Gastrocnemius medialis (tissue), 4 donors: Measurements from ENCODE around the gene OBP2A. TPM values are rescaled to one million over a fixed set of nuclear protein-coding genes. Genes with fewer than 3 reads are reported as not detected.
"Not testable (repeated sequence)": the region's sequence is repeated elsewhere in the genome, so short reads cannot be mapped to it uniquely, and the experiment has no call there.

Experiments
- ATAC-seq, 2 donors: fragments of 150-250 bp; one replicate each; pipeline ENCODE4 v1.9.1; 2016
- DNase-seq, 2 donors: peaks; one replicate each; pipeline ENCODE4 v3.0.0-alpha.2; 2019
- H3K27ac ChIP-seq, 4 donors: fragments of 200-600 bp; sonication (generic); 1 replicate in 1 of 4; 2 replicates in 3 of 4; pipeline ENCODE4 v1.5.1; 2016 to 2018; ENCODE audit warnings: mild to moderate bottlenecking in 2 of 4, moderate library complexity in 1 of 4
- H3K27me3 ChIP-seq, 3 donors: fragments of 200-600 bp; sonication (generic) in 2 of 3; 1 replicate in 1 of 3; 2 replicates in 2 of 3; pipeline versions ENCODE4 v1.5.1 to v1.6.0; 2016 to 2019; ENCODE audit warnings: mild to moderate bottlenecking in 1 of 3, moderate library complexity in 1 of 3
- H3K36me3 ChIP-seq, 2 donors: fragments of 200-600 bp; sonication (generic) in 1 of 2; one replicate each; pipeline ENCODE4 v1.5.1; 2017 to 2018
- H3K4me1 ChIP-seq, 2 donors: fragments of 200-600 bp; sonication (generic) in 1 of 2; one replicate each; pipeline ENCODE4 v1.5.1; 2016 to 2017; ENCODE audit warnings: mild to moderate bottlenecking in 2 of 2
- H3K4me3 ChIP-seq, 4 donors: fragments of 200-600 bp; sonication (generic) in 3 of 4; 1 replicate in 1 of 4; 2 replicates in 3 of 4; pipeline ENCODE4 v1.5.1; 2016 to 2019; ENCODE audit warnings: mild to moderate bottlenecking in 2 of 4
- H3K9me3 ChIP-seq, 3 donors: fragments of 200-600 bp; sonication (generic) in 2 of 3; 1 replicate in 1 of 3; 2 replicates in 2 of 3; pipeline ENCODE4 v1.5.1; 2016 to 2019
- POLR2A ChIP-seq, 2 donors: fragments of 450-650 bp; IDR thresholded peaks; one replicate each; pipeline ENCODE4 v1.6.1; 2017; ENCODE audit warnings: antibody characterized with exemption in 2 of 2, mild to moderate bottlenecking in 2 of 2, moderate library complexity in 2 of 2
- in situ Hi-C, 4 donors: fragments of 200-750 bp; cut with MboI; loops; one replicate each; pipeline versions ENCODE4 v1.15.0 to v1.8.0; 2017; ENCODE audit warnings: low sequenced_read_pairs in 4 of 4
- intact Hi-C: fragments of 100-400 bp; cut with DNase I; formaldehyde crosslinking; loops from one replicate; pipeline ENCODE4 v1.15.1; 2023; ENCODE audit warnings: low total_unique reads
- total RNA-seq, 4 donors: library from RNA; depleted of rRNA; stranded (reverse); fragments of >200 nt; gene quantifications; one replicate each; pipeline versions ENCODE4 v1.1.0 to v1.2.3, GENCODE V29; 2016
- TF ChIP-seq, protein P1 (sequence below), 5 experiments: fragments of 450-650 bp in 3 of 5; fragments of 200-600 bp in 2 of 5; sonication (generic) in 2 of 5; IDR thresholded peaks in 4 of 5; conservative IDR thresholded peaks in 1 of 5; 1 replicate in 4 of 5; 2 replicates in 1 of 5; pipeline ENCODE4 v1.5.1; 2016 to 2019; ENCODE audit warnings: antibody characterized with exemption in 5 of 5, mild to moderate bottlenecking in 3 of 5, moderate library complexity in 3 of 5

Gene OBP2A
- total RNA-seq, 4 donors from 2014 or later: not detected

DNA sequence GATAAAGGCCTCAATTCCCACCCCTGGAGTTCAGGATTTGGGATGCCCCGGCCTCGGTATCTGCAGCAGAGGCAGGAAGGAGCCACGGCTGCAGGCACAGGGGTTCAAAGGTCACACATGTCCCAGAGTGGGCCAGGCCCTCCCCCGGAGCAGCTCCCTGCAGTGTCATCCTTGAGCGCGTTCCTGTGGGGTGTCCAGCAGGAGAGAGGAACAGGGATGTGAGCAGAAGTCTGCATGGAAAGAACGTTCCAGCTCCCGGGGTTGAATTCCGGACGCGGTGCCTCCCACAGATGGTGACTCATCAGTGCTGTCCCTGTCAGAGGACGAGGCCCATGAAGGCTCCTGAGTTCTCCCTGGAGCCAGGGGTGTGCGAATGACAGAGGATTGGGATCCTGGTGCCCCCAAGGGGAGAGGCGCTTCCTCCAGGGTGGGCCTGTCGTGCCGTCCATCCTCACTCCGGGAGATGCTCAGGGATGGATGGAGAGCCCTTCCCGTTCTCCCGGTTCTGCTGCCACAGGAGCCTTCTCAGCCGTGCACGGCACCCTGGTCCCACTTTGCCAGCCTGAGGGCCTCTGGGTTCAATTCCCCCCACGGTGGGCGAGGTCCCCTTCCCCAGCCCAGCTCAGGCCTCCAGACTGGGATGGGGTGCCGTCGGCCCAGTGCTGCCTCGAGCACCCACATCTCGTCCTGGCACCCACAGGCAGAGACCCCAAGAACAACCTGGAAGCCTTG lies 21.6 kb upstream of the OBP2A start:
- Histone ChIP-seq H3K27ac (no peak overlapping the region), H3K27me3 (peaks cover 0 to 7% (median 0%) of the 10 kb centered on the region in 3 donors), H3K4me1 (no peaks in the 10 kb centered on the region), H3K9me3 (no peaks in the 10 kb centered on the region), H3K36me3 (no peaks in the 10 kb centered on the region), H3K4me3 (no peak overlapping the region)
- TF ChIP-seq, protein P1, sequence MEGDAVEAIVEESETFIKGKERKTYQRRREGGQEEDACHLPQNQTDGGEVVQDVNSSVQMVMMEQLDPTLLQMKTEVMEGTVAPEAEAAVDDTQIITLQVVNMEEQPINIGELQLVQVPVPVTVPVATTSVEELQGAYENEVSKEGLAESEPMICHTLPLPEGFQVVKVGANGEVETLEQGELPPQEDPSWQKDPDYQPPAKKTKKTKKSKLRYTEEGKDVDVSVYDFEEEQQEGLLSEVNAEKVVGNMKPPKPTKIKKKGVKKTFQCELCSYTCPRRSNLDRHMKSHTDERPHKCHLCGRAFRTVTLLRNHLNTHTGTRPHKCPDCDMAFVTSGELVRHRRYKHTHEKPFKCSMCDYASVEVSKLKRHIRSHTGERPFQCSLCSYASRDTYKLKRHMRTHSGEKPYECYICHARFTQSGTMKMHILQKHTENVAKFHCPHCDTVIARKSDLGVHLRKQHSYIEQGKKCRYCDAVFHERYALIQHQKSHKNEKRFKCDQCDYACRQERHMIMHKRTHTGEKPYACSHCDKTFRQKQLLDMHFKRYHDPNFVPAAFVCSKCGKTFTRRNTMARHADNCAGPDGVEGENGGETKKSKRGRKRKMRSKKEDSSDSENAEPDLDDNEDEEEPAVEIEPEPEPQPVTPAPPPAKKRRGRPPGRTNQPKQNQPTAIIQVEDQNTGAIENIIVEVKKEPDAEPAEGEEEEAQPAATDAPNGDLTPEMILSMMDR (IDR thresholded peaks at IDR 0.05 in 4 of 5, conservative IDR thresholded peaks at IDR 0.05 in 1 of 5): no peak
- no peak for TF ChIP-seq POLR2A (IDR thresholded peaks at IDR 0.05)
- DNase-seq (no peak), ATAC-seq (no peak)
- intact Hi-C loops (no loop called here), in situ Hi-C loops (no loop called here)

DNA sequence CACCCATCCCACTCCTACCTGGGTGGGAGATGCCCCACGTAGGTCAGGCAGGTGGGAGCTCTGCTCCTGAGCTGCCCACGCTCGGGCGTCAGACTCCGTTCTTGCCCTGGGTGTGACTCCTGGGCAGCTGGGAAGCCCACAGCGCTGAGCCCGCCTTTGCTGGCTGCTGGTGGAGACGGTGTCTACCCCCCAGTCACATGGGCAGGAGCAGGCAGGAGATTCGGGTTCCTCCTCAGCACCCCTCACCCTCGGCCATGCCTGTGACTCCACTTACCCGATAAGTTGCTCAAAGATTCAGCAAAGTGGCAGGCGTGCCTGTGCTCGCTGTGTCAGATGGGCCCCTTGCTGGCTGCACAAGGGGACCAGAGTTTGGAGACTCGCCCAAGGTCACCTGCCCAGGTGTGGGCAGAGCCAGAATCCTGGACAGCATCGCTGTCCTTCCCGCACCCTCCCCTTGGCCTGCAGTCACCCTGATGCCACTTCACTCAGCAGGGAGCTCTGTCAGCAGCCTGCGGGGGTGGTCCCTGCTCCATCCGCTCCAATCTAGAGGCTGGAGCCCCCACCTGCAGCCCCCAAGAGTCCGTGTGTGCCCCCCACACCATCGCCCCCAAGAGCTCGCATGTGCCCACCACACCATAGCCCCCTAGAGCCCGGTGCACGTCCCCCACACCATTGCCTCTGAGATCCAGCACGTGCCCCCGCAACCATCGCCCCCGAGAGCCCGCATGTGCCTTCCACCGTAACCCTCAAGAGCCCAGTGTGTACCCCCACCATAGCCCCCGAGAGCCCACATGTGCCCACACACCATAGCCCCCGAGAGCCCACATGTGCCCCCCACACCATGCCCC lies 20.5 kb upstream of the OBP2A start:
- Histone ChIP-seq H3K4me1 (no peaks in the 10 kb centered on the region), H3K27me3 (peaks cover 0 to 7% (median 6%) of the 10 kb centered on the region in 3 donors), H3K27ac (no peak overlapping the region), H3K9me3 (no peaks in the 10 kb centered on the region), H3K36me3 (no peaks in the 10 kb centered on the region), H3K4me3 (no peak overlapping the region)
- DNase-seq (no peak), ATAC-seq (no peak)
- intact Hi-C loops (no loop called here), in situ Hi-C loops (no loop called here)
- no peak for TF ChIP-seq POLR2A (IDR thresholded peaks at IDR 0.05)
- TF ChIP-seq, protein P1 (IDR thresholded peaks at IDR 0.05 in 4 of 5, conservative IDR thresholded peaks at IDR 0.05 in 1 of 5): no peak

DNA sequence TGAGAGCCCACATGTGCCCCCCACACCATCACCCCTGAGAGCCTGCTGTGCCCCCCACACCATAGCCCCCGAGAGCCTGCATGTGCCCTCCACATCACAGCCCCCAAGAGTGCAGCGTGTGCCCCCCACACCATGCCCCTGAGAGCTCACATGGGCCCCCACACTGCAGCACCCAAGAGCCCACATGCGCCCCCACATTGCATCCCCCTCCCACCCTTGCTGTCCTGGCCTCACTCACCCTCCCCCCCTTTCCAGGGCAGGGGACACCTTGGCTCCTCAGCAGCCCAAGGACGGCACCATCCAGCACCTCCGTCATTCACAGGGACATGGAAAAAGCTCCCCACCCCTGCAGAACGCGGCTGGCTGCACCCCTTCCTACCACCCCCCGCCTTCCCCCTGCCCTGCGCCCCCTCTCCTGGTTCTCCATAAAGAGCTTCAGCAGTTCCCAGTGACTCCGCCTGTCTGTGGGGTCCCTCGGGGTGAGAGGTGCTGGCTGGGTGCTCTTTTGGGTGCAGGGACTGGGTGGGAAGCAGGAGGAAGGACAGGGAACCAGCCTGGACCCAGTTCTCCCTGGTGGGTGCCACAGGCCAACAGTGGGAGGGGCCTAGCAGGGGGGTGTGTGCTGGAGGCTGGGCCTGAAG lies 19.7 kb upstream of the OBP2A start:
- intact Hi-C loops (no loop called here), in situ Hi-C loops (no loop called here)
- TF ChIP-seq POLR2A (IDR thresholded peaks at IDR 0.05): no peak
- TF ChIP-seq, protein P1 (IDR thresholded peaks at IDR 0.05 in 4 of 5, conservative IDR thresholded peaks at IDR 0.05 in 1 of 5): no peak
- ATAC-seq (no peak), DNase-seq (no peak)
- no peaks in the 10 kb centered on the region for H3K9me3 ChIP-seq
- no peaks in the 10 kb centered on the region for H3K36me3 ChIP-seq
- no peaks in the 10 kb centered on the region for H3K4me1 ChIP-seq
- no peak overlapping the region for H3K27ac ChIP-seq
- H3K4me3 ChIP-seq: no peak overlapping the region
- peaks cover 0 to 7% (median 6%) of the 10 kb centered on the region in 3 donors for H3K27me3 ChIP-seq

DNA sequence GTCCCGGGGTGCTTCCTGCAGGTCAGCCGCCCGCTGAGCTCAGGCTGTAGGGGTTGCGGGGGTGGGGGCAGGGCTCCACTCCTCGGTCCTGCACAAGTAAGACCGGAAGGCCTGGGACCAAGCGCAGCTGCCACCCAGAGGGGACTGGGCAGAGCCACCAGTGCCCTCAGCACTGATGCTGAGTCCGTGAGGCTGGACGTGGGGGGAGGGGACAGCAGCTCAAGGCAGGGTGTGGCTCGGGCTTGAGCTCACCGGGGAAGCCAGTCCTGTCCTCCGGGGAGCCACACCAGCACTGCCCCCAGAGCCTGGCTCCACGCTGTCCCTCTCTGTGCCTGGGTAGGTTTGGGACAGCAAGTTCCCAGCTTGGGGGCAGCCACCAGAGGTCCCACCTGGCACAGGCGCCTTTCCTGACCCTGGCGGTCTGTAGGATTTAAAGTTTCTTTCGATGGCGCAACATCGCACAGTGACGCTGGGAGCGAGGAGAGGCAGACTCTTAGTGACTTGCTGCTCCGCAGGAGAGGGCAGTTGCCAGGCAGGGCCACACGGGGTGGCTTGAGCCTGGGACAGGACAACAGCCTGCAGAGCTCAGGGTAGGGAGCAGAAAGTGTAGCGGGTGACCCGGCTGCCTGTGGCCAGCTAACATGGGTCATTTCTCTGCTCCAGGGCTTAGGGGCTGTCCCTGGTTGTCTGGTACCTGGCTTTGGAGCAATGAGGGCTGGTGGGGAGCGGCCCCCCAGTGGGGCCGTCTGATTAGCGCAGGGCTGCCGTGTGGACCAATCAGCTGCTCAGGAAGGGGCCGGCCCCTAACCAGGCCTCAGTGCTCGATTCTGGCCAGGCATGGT lies 19.0 kb upstream of the OBP2A start:
- intact Hi-C loops (no loop called here), in situ Hi-C loops (no loop called here)
- DNase-seq (no peak), ATAC-seq (no peak)
- H3K27me3 ChIP-seq: peaks cover 0 to 7% (median 6%) of the 10 kb centered on the region in 3 donors
- H3K9me3 ChIP-seq: no peaks in the 10 kb centered on the region
- H3K27ac ChIP-seq: no peak overlapping the region
- TF ChIP-seq POLR2A (IDR thresholded peaks at IDR 0.05): no peak
- TF ChIP-seq, protein P1 (IDR thresholded peaks at IDR 0.05 in 4 of 5, conservative IDR thresholded peaks at IDR 0.05 in 1 of 5): no peak
- no peaks in the 10 kb centered on the region for H3K36me3 ChIP-seq
- no peak overlapping the region for H3K4me3 ChIP-seq
- H3K4me1 ChIP-seq: no peaks in the 10 kb centered on the region

DNA sequence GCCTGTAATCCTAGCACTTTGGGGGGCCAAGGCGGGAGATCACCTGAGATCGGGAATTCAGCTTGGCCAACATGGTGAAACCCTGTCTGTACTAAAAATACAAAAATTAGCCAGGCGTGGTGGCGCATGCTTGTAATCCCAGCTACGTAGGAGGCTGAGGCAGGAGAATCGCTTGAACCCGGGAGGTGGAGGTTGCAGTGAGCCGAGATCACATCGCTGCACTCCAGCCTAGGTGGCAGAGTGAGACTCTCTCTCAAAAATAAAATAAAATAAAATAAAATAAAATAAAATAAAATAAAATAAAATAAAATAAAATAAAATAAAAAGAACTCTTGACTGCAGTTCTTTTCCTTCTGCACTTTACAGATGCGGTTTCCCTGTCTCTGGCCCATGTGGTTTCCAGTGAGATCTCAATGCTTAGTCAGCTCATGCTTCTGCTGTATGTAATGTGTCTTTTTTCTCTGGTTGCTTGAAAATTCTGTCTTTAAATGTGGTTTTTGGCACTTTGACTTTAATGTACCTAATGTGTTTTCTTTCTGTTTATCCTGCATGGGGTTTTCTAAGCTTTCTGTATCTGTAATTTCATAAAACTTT lies 17.0 kb upstream of the OBP2A start:
- DNase-seq, H3K27me3 ChIP-seq, intact Hi-C loops, H3K4me3 ChIP-seq, H3K9me3 ChIP-seq, in situ Hi-C loops, H3K36me3 ChIP-seq, H3K4me1 ChIP-seq, ATAC-seq, H3K27ac ChIP-seq: not testable (repeated sequence)
